Measurements from ENCODE around the gene FLRT2. TPM values are rescaled to one million over a fixed set of nuclear protein-coding genes. Genes with fewer than 3 reads are reported as not detected.

Gene FLRT2
- total RNA-seq, 1 experiment from 2014 or later: 2.1 TPM

DNA sequence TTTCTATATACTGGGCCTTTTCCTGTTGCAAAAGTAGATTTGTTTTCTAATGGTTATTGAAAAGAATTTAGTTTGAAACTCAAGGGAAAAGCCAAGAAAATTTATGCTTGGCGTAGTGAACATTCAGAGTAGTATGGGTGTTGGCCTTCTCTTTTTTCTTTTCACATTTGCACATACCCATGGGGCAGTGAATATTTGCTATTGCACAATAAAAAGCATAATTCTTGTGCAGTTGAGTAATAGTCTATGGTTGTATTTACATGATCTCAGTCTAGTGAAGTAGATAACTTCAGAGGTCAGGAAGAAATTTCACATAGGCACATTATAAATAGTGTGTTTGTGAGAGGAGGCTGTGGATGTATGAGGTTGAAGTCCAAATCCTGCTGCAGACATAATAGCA, 158.1 kb downstream of the FLRT2 start:
- no peaks in the 10 kb centered on the region for H4K20me1 ChIP-seq (ENCODE audit: insufficient read depth)
- no peaks in the 10 kb centered on the region for H3K36me3 ChIP-seq (ENCODE audit: low read depth)
- no peaks in the 10 kb centered on the region for H3K4me1 ChIP-seq (replicated peaks; ENCODE audit: insufficient read depth)
- H2AFZ ChIP-seq: no peak overlapping the region
- no peak overlapping the region for H3K4me3 ChIP-seq
- intact Hi-C loops (cut with micrococcal nuclease; ENCODE audit: unreplicated experiment): no loop called here
- ChIA-PET CTCF (no interaction called here), POLR2A (ENCODE audit: unreplicated experiment) (no interaction called here)
- H3K4me2 ChIP-seq: no peak overlapping the region
- no peak for DNase-seq
- no peaks in the 10 kb centered on the region for H3K9me2 ChIP-seq (ENCODE audit: insufficient read depth)
- H3K27ac ChIP-seq: no peak overlapping the region
- no peaks in the 10 kb centered on the region for H3K79me2 ChIP-seq (ENCODE audit: low read depth)
- TF ChIP-seq, protein P1, sequence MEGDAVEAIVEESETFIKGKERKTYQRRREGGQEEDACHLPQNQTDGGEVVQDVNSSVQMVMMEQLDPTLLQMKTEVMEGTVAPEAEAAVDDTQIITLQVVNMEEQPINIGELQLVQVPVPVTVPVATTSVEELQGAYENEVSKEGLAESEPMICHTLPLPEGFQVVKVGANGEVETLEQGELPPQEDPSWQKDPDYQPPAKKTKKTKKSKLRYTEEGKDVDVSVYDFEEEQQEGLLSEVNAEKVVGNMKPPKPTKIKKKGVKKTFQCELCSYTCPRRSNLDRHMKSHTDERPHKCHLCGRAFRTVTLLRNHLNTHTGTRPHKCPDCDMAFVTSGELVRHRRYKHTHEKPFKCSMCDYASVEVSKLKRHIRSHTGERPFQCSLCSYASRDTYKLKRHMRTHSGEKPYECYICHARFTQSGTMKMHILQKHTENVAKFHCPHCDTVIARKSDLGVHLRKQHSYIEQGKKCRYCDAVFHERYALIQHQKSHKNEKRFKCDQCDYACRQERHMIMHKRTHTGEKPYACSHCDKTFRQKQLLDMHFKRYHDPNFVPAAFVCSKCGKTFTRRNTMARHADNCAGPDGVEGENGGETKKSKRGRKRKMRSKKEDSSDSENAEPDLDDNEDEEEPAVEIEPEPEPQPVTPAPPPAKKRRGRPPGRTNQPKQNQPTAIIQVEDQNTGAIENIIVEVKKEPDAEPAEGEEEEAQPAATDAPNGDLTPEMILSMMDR (conservative IDR thresholded peaks at IDR 0.05): no peak
- TF ChIP-seq EZH2 (IDR thresholded peaks at IDR 0.05; ENCODE audit: low read depth): no peak
- no TSS peak for BruUV-seq (replicated peaks)
- H3K9me3 ChIP-seq (ENCODE audit: insufficient read depth, low read depth): no peaks in the 10 kb centered on the region
- H3K27me3 ChIP-seq (ENCODE audit: insufficient read depth, low read depth): no peaks in the 10 kb centered on the region
- no peaks in the 10 kb centered on the region for H3F3A ChIP-seq (ENCODE audit: insufficient read depth, low read depth)

DNA sequence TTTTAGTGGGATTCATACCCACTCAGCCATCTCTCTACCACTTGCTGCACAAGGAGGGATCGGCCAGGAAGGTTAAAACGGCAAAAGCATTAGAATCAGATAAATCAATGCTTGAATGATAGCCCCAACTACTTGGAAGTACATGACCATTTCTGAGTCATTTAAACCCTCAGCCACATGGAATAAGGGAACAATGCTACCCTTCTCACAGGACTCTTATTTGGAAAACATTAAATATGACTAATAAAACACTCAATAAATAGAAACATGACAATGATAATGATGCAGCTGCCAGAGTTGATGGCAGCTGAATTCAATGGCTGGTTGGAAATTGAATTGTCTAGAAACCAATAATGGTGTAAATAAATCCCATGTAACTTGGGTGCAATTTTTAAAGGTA, 165.4 kb downstream of the FLRT2 start:
- Histone ChIP-seq H3K79me2 (ENCODE audit: low read depth) (no peaks in the 10 kb centered on the region), H3K9me2 (ENCODE audit: insufficient read depth) (no peaks in the 10 kb centered on the region), H3K27ac (no peak overlapping the region), H3K4me1 (replicated peaks; ENCODE audit: insufficient read depth) (no peaks in the 10 kb centered on the region), H4K20me1 (ENCODE audit: insufficient read depth) (no peaks in the 10 kb centered on the region), H3K4me3 (no peak overlapping the region), H3K36me3 (ENCODE audit: low read depth) (no peaks in the 10 kb centered on the region), H3K27me3 (ENCODE audit: insufficient read depth, low read depth) (no peaks in the 10 kb centered on the region), H2AFZ (no peak overlapping the region), H3K9me3 (ENCODE audit: insufficient read depth, low read depth) (no peaks in the 10 kb centered on the region), H3K4me2 (no peak overlapping the region), H3F3A (ENCODE audit: insufficient read depth, low read depth) (no peaks in the 10 kb centered on the region)
- ChIA-PET CTCF (no interaction called here), POLR2A (ENCODE audit: unreplicated experiment) (no interaction called here)
- no peak for DNase-seq
- TF ChIP-seq, protein P1 (conservative IDR thresholded peaks at IDR 0.05): no peak
- TF ChIP-seq EZH2 (IDR thresholded peaks at IDR 0.05; ENCODE audit: low read depth): no peak
- no TSS peak for BruUV-seq (replicated peaks)
- intact Hi-C loops (cut with micrococcal nuclease; ENCODE audit: unreplicated experiment): no loop called here

DNA sequence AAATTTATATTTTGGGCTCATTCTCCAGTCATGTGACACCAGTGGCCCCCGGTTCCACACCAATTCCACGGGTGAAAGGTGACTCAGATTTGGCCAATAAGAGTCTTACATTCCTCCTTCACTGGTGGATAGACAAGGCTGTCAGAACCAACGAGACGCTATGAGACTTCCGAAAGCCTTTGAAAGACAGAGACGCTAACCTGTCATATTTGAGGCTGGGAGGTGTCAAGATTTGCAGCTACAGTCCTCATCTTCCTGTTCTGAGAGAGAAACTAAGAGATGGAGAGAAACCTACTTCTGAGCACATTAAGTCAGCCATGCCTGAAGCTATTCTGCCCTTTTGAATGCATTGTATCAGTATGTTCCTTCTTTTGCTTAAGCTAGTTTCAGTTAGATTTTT, 171.2 kb downstream of the FLRT2 start:
- no peaks in the 10 kb centered on the region for H3K36me3 ChIP-seq (ENCODE audit: low read depth)
- no peaks in the 10 kb centered on the region for H3K4me1 ChIP-seq (replicated peaks; ENCODE audit: insufficient read depth)
- no peak for DNase-seq
- no peaks in the 10 kb centered on the region for H3K9me2 ChIP-seq (ENCODE audit: insufficient read depth)
- intact Hi-C loops (cut with micrococcal nuclease; ENCODE audit: unreplicated experiment): no loop called here
- no peak overlapping the region for H3K27ac ChIP-seq
- H3K79me2 ChIP-seq (ENCODE audit: low read depth): no peaks in the 10 kb centered on the region
- ChIA-PET POLR2A (ENCODE audit: unreplicated experiment) (no interaction called here), CTCF (interaction anchor here (0.6 kb wide), 1 partner anchor 13 kb away, joined by 3 read pairs; no protein-coding TSS in a partner anchor)
- no peaks in the 10 kb centered on the region for H3K27me3 ChIP-seq (ENCODE audit: insufficient read depth, low read depth)
- no peaks in the 10 kb centered on the region for H3F3A ChIP-seq (ENCODE audit: insufficient read depth, low read depth)
- no TSS peak for BruUV-seq (replicated peaks)
- TF ChIP-seq EZH2 (IDR thresholded peaks at IDR 0.05; ENCODE audit: low read depth): no peak
- TF ChIP-seq, protein P1 (conservative IDR thresholded peaks at IDR 0.05): no peak
- H4K20me1 ChIP-seq (ENCODE audit: insufficient read depth): no peaks in the 10 kb centered on the region
- no peak overlapping the region for H3K4me2 ChIP-seq
- no peak overlapping the region for H2AFZ ChIP-seq
- H3K9me3 ChIP-seq (ENCODE audit: insufficient read depth, low read depth): no peaks in the 10 kb centered on the region
- H3K4me3 ChIP-seq: no peak overlapping the region
